ENCODE results near the gene ZMYND19. TPM values are rescaled to one million over a fixed set of nuclear protein-coding genes. Genes with fewer than 3 reads are reported as not detected.

ZMYND19 gene
- 42.9 and 51.9 TPM in 2 replicates for total RNA-seq (2022)
- Bru-seq, nascent RNA = percentile 64 among the genes with signal in this experiment
- BruChase-seq, experiment 1, labeled RNA remaining after a 6-hour chase = percentile 73 among the genes with signal in this experiment
- BruChase-seq, experiment 2, labeled RNA remaining after a 2-hour chase = percentile 67 among the genes with signal in this experiment
- long read RNA-seq, transcript ZMYND19-201 (6 exons, 1,375 nt) = major isoform, 29 of 40 reads
- long read RNA-seq, partial matches to known transcripts = 6 of 40 reads
- long read RNA-seq, other reads (novel, unspliced or antisense) = 5 of 40 reads

DNA sequence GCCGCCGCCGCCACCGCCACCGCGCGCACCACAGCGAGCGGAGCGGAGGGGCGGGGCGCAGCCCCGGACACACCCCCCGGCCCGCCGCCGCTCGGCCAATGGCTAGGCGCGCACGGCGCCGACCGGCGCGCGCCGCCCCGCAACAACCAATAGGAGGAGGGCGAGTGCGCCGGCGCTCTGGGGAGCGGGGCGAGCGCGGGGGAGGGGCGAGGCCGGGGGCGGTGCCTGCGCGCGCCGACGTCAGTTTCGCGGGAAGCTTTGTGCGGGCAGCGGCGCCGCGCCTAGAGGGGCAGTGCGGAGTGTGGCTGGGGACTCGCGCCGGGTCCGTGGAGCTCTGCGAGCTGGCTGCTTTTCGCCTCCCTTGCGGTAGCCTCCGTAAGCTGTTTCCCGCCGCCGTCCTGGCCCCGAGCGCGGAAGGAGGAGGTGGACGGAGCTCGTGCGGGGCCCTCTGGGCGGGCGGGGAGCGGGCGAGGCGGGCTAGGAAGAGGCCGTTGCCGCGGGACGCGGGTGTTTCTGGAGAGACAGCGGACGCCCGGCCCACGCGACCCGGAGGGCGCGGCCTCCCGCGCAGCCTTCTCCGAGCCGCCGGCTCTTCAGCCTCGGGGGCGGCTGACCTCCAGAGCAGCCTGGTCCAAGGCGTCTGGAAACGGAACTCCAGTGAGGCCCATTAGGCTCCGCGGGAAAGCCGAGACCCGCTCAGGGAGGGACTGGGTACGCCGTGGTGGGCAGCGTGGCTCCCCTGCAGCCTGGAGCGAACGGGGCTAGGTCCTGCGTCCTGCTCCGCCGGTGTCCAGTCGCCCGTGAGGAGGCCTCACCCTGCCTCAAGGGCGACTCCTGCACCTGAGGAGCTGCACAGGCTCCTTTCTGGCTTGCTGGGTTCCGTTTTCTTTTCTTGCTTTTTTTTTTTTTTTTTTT is at the start of gene ZMYND19:
ZMYND19 (minus strand) TSS at position 44 of the 915 bp plus-strand sequence. CDS start 249 bp downstream, outside the sequence.
- ChIA-PET CTCF (interaction anchor here (0.7 to 0.9 kb wide), 2 partner anchors 14 to 75 kb away, joined by 3 to 4 read pairs; no protein-coding TSS in a partner anchor), POLR2A (interaction anchor here (0.6 to 5.6 kb wide), 10 partner anchors 12 to 367 kb away, joined by 3 to 64 read pairs (median 8); partner anchors contain the start of genes ARRDC1, DPH7, EHMT1 and MRPL41)
- TF ChIP-seq, protein P1, sequence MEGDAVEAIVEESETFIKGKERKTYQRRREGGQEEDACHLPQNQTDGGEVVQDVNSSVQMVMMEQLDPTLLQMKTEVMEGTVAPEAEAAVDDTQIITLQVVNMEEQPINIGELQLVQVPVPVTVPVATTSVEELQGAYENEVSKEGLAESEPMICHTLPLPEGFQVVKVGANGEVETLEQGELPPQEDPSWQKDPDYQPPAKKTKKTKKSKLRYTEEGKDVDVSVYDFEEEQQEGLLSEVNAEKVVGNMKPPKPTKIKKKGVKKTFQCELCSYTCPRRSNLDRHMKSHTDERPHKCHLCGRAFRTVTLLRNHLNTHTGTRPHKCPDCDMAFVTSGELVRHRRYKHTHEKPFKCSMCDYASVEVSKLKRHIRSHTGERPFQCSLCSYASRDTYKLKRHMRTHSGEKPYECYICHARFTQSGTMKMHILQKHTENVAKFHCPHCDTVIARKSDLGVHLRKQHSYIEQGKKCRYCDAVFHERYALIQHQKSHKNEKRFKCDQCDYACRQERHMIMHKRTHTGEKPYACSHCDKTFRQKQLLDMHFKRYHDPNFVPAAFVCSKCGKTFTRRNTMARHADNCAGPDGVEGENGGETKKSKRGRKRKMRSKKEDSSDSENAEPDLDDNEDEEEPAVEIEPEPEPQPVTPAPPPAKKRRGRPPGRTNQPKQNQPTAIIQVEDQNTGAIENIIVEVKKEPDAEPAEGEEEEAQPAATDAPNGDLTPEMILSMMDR (IDR thresholded peaks at IDR 0.05; ENCODE audit: unreplicated experiment) = no peak
- Mint-ChIP-seq H3K27me3 (ENCODE audit: insufficient read depth, unreplicated experiment) (no peaks in the 10 kb centered on the region), H3K27ac (ENCODE audit: low read depth, unreplicated experiment) (peak within 1 kb of the TSS; percentile 70), H3K4me1 (ENCODE audit: insufficient read depth, unreplicated experiment) (no peaks in the 10 kb centered on the region), H3K36me3 (ENCODE audit: insufficient read depth, unreplicated experiment) (peaks cover 25% of the 10 kb centered on the region), H3K4me3 (ENCODE audit: unreplicated experiment) (peak within 1 kb of the TSS; percentile 79), H3K9me3 (ENCODE audit: unreplicated experiment) (no peaks in the 10 kb centered on the region)
- BruUV-seq (replicated peaks) = no TSS peak
- intact Hi-C loops (cut with micrococcal nuclease) = no loop called here
- peak; percentile 87 for DNase-seq (ENCODE audit: unreplicated experiment)

DNA sequence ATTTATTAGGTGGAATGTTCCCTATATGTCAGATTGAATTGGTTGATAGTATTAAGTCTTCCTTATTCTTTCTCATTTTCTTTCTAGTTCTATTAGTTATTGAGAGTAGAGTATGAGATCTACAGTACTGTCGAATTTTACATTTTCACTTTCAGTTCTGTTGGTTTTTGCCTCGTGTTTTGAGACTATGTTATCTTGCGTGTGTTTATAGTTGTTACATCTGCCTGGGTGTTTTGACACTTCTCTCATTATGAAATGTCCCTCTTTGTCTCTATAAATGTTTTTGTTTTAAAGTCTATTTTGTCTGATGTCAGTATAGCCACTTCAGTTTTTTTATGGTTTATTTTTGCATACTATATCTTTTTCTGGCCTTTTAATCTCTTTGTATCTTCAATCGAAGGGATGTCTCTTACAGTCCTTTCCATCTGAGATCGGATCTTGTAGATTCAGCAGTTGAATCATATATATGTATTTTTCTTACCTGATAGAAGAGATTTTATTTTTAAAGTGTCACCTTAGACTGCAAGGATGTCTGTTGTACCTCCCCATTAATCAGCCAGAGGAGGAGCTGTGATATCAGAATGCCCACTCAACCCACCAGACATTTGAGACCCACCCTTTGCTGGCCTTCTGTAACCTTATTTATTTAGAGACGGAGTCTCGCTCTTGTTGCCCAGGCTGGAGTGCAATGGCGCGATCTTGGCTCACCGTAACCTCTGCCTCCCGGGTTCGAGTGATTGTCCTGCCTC is 49.2 kb upstream of the ZMYND19 start:
- no TSS peak for BruUV-seq (replicated peaks)

DNA sequence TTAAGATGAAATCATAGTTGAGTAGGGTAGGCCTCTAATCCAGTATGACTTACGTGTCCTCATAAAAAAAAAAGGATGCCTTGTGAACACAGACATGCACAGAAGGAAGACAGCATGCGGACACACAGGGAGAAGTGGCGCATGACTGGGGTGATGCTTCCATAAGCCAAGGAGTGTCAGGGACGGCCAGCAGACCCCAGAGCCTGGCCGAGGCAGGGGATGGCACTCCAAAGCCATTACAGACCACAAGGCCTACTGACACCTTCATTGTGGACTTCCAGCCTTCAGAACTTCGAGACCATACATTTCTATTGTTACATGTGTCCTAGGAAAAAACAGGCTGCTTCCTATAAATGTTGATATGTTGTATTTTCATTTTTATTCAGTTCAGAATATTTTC is 48.4 kb upstream of the ZMYND19 start:
- Mint-ChIP-seq H3K4me3 (ENCODE audit: unreplicated experiment) (no peak overlapping the region), H3K9me3 (ENCODE audit: unreplicated experiment) (no peaks in the 10 kb centered on the region), H3K4me1 (ENCODE audit: insufficient read depth, unreplicated experiment) (peaks cover 8% of the 10 kb centered on the region), H3K27ac (ENCODE audit: low read depth, unreplicated experiment) (no peak overlapping the region), H3K27me3 (ENCODE audit: insufficient read depth, unreplicated experiment) (no peaks in the 10 kb centered on the region), H3K36me3 (ENCODE audit: insufficient read depth, unreplicated experiment) (peaks cover 25% of the 10 kb centered on the region)
- ChIA-PET POLR2A (no interaction called here), CTCF (no interaction called here)
- no peak for DNase-seq (ENCODE audit: unreplicated experiment)
- no TSS peak for BruUV-seq (replicated peaks)
- intact Hi-C loops (cut with micrococcal nuclease) = no loop called here
- TF ChIP-seq, protein P1 (IDR thresholded peaks at IDR 0.05; ENCODE audit: unreplicated experiment) = no peak

More for the DNA sequence above, 49.2 kb upstream of the ZMYND19 start:
- TF ChIP-seq, protein P1 (IDR thresholded peaks at IDR 0.05; ENCODE audit: unreplicated experiment) = no peak
- DNase-seq (ENCODE audit: unreplicated experiment) = no peak
- Mint-ChIP-seq H3K36me3 (ENCODE audit: insufficient read depth, unreplicated experiment) (peaks cover 29% of the 10 kb centered on the region), H3K27ac (ENCODE audit: low read depth, unreplicated experiment) (peak overlapping the region; percentile 31), H3K27me3 (ENCODE audit: insufficient read depth, unreplicated experiment) (no peaks in the 10 kb centered on the region), H3K4me1 (ENCODE audit: insufficient read depth, unreplicated experiment) (peaks cover 8% of the 10 kb centered on the region), H3K4me3 (ENCODE audit: unreplicated experiment) (peak overlapping the region; percentile 40), H3K9me3 (ENCODE audit: unreplicated experiment) (no peaks in the 10 kb centered on the region)
- CTCF ChIA-PET = no interaction called here
- POLR2A ChIA-PET = no interaction called here
- intact Hi-C loops (cut with micrococcal nuclease) = no loop called here
